ENCODE results near the gene AKT1.

Gene AKT1

DNA sequence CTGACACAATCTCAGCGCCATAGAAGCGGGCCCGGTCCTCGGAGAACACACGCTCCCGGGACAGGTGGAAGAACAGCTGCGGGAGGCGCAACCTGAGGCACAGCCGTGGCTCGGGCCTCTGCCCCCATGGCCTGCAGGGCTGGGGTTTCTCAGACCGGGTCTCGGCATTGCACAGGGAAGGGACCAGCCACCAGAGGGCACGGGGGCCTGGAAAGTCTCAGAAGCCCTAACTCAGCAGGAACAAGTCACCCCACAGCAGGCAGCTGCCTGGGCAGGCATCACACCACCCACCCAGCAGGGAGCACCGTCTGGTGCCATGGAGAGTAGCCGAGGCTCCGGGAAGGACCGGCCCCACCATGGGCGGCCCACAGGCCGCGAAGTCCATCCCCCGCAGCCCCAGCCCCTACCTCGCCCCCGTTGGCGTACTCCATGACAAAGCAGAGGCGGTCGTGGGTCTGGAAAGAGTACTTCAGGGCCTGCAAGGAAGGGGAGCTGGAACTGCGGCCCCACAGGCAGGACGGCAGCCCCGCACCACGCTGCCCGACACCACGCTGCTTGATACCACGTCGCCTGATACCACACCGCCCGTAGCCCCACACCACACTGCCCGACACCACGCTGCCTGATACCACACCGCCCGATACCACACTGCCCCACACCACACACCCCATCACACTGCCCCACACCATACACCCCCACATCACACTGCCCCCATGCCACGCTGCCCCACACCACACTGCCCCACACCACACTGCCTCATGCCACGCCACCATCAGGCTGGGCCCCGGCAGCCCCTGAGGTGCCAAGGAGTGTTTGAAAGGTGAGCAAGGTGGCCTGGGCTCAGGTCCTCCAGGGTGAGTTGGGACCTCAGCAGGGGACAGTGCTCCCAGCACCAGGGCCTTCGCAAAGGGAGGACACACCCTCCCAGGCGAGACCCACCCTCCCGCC is 21.8 kb downstream of the AKT1 start:
- in situ Hi-C loops (cut with MboI; ENCODE audit: low sequenced_read_pairs): no loop called here

- in situ Hi-C loops (cut with MboI; ENCODE audit: low sequenced_read_pairs): no loop called here
Observed at GRCh38 chr14:104772707-104773504, 22.6 kb downstream of the AKT1 start.

GRCh38 chr14:104771918-104772706 is 23.4 kb downstream of the AKT1 start:
- in situ Hi-C loops (cut with MboI; ENCODE audit: low sequenced_read_pairs): no loop called here

DNA sequence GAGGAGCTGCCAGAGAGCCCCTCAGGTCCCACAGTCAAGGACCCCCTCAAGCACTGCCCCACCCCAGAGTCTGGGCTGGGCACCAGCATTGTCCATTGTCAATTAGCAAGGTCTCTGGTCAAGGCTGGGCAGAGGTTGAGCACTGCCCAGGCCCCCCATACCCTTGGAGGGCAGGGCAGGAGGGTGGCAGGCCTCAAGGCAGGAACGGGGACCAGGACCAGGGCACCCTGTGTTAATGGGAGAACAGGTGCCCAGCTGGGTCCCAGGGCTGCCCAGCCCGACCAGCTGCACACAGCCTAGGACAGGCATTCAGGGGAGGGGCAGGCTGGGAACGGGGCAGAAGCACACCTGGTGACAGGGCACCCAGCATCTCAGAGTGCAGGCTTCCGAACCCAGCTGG is 24.2 kb downstream of the AKT1 start:
- in situ Hi-C loops (cut with MboI; ENCODE audit: low sequenced_read_pairs): no loop called here

GRCh38 chr14:104770851-104771272 is 24.7 kb downstream of the AKT1 start:
- in situ Hi-C loops (cut with MboI; ENCODE audit: low sequenced_read_pairs): no loop called here

DNA sequence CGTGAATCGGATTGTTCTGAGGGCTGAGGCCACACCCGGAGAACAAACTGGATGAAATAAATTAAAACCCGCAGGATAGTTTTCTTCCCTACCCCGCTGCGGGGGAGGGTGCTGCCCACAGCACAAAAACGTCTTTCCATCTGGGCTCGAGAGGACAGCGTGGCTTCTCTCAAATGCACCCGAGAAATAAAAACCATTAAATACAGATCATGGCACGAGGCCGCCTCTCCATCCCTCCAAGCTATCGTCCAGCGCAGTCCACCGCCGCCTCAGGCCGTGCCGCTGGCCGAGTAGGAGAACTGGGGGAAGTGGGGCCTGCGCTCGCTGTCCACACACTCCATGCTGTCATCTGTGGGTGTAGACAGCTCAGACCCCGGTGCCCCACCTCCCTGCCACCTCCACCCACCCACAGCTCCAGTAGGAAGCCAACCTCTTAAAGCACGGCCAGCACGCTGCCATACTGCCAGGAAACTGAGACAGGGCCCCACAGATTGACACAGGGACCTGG is 25.4 kb downstream of the AKT1 start:
- in situ Hi-C loops (cut with MboI; ENCODE audit: low sequenced_read_pairs): no loop called here

- in situ Hi-C loops (cut with MboI; ENCODE audit: low sequenced_read_pairs): loop anchor here (10.0 kb wide), 1 partner anchor 55 kb away; no protein-coding TSS in a partner anchor
Observed at GRCh38 chr14:104769324-104770071, 26.1 kb downstream of the AKT1 start.

DNA sequence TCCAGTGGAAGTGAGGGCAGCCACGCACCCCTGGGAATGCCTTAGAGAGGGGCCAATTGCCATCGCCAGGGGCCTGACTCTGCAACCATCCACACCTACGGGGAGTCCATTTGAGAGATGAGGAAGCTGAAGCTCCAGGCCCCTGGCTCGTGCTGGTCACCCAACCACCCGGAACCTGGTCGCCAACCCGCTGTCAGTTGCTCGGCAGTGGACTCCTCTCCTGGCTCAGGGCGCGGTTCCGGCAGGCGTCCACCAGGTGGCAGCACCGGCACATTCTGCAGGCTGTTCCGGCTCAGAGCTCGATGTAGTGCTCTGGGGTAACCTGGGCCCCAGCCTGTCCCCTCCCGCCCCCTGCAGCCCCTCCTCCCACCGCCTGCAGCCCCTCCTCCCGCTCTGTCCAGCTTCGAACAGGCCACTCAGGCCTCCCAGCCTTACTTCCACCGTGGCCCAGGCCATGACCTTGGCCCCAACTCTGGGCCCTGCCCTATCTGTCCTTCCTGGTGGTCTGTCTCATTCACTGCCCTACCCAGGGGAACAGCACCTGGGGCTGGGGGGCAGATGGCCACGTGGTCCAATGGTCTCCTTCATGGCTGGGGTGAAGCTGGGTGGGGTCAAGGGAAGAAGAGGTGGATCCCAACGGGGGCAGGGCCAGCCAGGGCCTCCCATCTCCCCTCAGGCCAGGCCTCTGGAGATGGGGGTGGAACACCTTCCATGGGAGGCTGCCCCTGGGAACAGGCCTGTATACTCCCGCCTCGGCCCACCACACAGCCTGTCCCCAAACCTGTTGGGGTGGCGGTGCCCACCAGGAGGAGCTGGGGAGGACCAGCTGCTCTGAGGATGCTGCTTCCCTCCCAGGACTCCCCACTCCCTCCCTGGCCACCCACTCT is 26.9 kb downstream of the AKT1 start:
- in situ Hi-C loops (cut with MboI; ENCODE audit: low sequenced_read_pairs): loop anchor here (10.0 kb wide), 1 partner anchor 56 kb away; no protein-coding TSS in a partner anchor

GRCh38 chr14:104767634-104767918 is 28.0 kb downstream of the AKT1 start:
- in situ Hi-C loops (cut with MboI; ENCODE audit: low sequenced_read_pairs): loop anchor here (10.0 kb wide), 1 partner anchor 57 kb away; no protein-coding TSS in a partner anchor

- in situ Hi-C loops (cut with MboI; ENCODE audit: low sequenced_read_pairs): loop anchor here (10.0 kb wide), 1 partner anchor 58 kb away; no protein-coding TSS in a partner anchor
Observed at GRCh38 chr14:104766863-104767633, 28.5 kb downstream of the AKT1 start.

GRCh38 chr14:104766256-104766862 is 29.2 kb downstream of the AKT1 start:
- in situ Hi-C loops (cut with MboI; ENCODE audit: low sequenced_read_pairs): loop anchor here (10.0 kb wide), 1 partner anchor 58 kb away; no protein-coding TSS in a partner anchor

GRCh38 chr14:104765517-104765916 is 30.0 kb downstream of the AKT1 start:
- in situ Hi-C loops (cut with MboI; ENCODE audit: low sequenced_read_pairs): loop anchor here (10.0 kb wide), 1 partner anchor 59 kb away; no protein-coding TSS in a partner anchor

- in situ Hi-C loops (cut with MboI; ENCODE audit: low sequenced_read_pairs): no loop called here
Observed at GRCh38 chr14:104758981-104759969, 36.3 kb downstream of the AKT1 start.

DNA sequence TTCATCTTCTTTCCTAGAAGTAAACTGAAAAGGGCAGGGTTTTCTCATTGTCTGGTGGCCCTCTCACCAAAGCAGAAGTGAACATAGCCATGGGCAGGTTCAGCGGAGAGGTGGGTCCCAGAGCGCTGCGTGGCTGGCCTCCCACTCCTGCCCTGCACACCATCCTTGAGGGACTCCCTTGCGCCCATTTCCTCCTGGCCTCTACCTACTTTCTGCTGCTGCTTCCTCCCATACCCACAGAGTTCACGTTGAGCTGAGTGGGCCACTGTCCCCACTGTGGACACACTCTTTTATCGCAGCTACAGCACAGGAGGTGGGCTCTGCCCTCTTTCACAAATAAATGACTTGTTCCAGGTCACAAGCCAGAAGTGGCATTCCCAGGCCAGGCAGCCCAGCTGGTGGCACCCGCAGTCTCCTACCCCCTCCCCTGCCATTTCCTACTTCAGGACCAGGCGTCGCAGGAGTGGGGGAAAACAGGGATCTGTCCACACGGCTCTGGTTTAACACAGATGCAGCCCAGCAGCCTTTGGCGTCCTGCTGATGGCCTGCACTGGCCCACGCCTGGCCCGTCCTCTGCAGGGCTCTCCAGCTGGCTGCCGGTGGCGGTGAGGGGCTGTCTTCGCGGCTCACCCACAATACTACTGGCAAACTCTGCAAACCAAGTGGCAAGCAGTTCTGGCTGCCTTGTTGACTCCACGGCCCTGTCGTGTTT is 37.7 kb downstream of the AKT1 start:
- in situ Hi-C loops (cut with MboI; ENCODE audit: low sequenced_read_pairs): no loop called here

- in situ Hi-C loops (cut with MboI; ENCODE audit: low sequenced_read_pairs): no loop called here
Observed at GRCh38 chr14:104757238-104757585, 38.3 kb downstream of the AKT1 start.

All from HL-60/S4 treated with phorbol 12-myristate 13-acetate at 8.2 ng/mL for 4 days and 3 days (cell line).